Body of pancreas (tissue), 4 donors: ENCODE measurements around the gene PTPRN2. TPM values are rescaled to one million over a fixed set of nuclear protein-coding genes. Genes with fewer than 3 reads are reported as not detected.

Source experiments
- ATAC-seq: fragments of 150-250 bp; one replicate; pipeline ENCODE4 v1.9.1; 2016
- DNase-seq, 4 donors: peaks; one replicate each; pipeline ENCODE4 v3.0.0-alpha.2; 2019
- H3K27ac ChIP-seq, 4 donors: fragments of 200-600 bp; sonication (generic); 1 replicate in 3 of 4; 2 replicates in 1 of 4; pipeline versions ENCODE4 v1.5.1 to v1.6.1; 2016 to 2019; ENCODE audit warnings: mild to moderate bottlenecking in 1 of 4, mixed read lengths in 1 of 4, moderate library complexity in 1 of 4
- H3K27me3 ChIP-seq, 2 donors: fragments of 200-600 bp; sonication (generic); one replicate each; pipeline ENCODE4 v1.6.0; 2016; ENCODE audit warnings: mild to moderate bottlenecking in 1 of 2
- H3K36me3 ChIP-seq, 2 donors: fragments of 200-600 bp; sonication (generic); replicated peaks in 1 of 2; 2 replicates each; pipeline ENCODE4 v1.5.1; 2016; ENCODE audit warnings: low read depth in 2 of 2; ENCODE audit not compliant: insufficient read depth in 1 of 2
- H3K4me1 ChIP-seq: fragments of 200-600 bp; sonication (generic); one replicate; pipeline ENCODE4 v1.6.0; 2016
- H3K4me3 ChIP-seq, 2 donors: fragments of 200-600 bp; sonication (generic); 1 replicate in 1 of 2; 2 replicates in 1 of 2; pipeline ENCODE4 v1.5.1; 2016 to 2019
- H3K9me3 ChIP-seq, 3 donors: fragments of 200-600 bp; sonication (generic); 1 replicate in 2 of 3; 2 replicates in 1 of 3; pipeline ENCODE4 v1.5.1; 2016
- CTCF ChIP-seq, 7 experiments: fragments of 450-650 bp in 4 of 7; fragments of 200-600 bp in 3 of 7; sonication (generic) in 3 of 7; IDR thresholded peaks; one replicate each; pipeline ENCODE4 v1.5.1; 2016 to 2019; ENCODE audit warnings: antibody characterized with exemption in 7 of 7
- POLR2A ChIP-seq, 3 donors: fragments of 450-650 bp; IDR thresholded peaks; one replicate each; pipeline ENCODE4 v1.6.1; 2016; ENCODE audit warnings: antibody characterized with exemption in 3 of 3, mild to moderate bottlenecking in 2 of 3
- WGBS, 2 donors: methylation state at CpG; one replicate each; pipeline ENCODE4 v1.1.5; 2017; 5-methylcytosine and 5-hydroxymethylcytosine counted together
- intact Hi-C: fragments of 100-400 bp; cut with DNase I; formaldehyde crosslinking; loops from one replicate; pipeline ENCODE4 v1.15.1; 2023
- total RNA-seq, 2 donors: library from RNA; depleted of rRNA; stranded (reverse); fragments of >200 nt; gene quantifications; one replicate each; pipeline ENCODE4 v1.1.0, GENCODE V29; 2016

Gene PTPRN2
- total RNA-seq, 2 donors from 2014 or later: 31.6 to 76.1 TPM

- H3K4me1 ChIP-seq: peaks cover 18% of the 10 kb centered on the region
- no peaks in the 10 kb centered on the region for H3K9me3 ChIP-seq
- ATAC-seq (no peak), DNase-seq (no peak)
- no peaks in the 10 kb centered on the region for H3K36me3 ChIP-seq
- no peak overlapping the region for H3K27ac ChIP-seq
- TF ChIP-seq CTCF (IDR thresholded peaks at IDR 0.05): no peak
- no peak for TF ChIP-seq POLR2A (IDR thresholded peaks at IDR 0.05)
- 43 to 58% methylated on average over 5 of the region's 5 CpGs for WGBS, 2 donors
- H3K4me3 ChIP-seq: no peak overlapping the region
- H3K27me3 ChIP-seq: peaks cover 0 to 8% of the 10 kb centered on the region in 2 donors
- intact Hi-C loops: no loop called here
These were observed 900.5 kb downstream of the PTPRN2 start for GRCh38 chr7:157687158-157687557.

DNA sequence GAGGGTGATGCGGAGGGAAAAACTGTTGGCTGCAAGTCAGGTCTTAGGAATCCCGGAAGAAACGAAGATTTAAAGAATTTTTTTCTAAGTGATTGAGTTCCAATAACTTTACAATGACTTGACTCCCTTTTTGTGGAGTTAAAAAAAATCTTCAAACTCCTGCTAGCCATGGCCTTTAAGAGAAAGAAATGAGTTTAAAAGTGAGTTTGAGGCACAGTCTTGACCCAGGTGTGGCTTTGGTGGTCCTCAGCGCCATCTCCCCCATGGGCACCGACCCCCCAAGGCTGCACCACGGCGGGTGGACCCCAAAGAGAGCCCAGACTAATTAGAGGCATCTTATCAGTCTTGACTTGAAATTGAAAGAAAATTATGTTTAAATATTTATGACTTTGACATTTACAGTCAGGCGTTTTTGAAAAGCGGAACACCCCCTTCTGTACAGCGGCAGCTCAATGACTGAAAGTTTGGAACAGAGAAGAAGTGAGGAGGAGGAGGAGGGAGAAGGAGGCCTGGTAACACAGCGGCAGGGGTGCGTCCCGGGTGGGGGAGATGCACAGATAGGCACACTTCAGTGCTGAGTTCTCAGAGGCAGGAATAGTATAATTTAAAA lies 901.2 kb downstream of the PTPRN2 start:
- Histone ChIP-seq H3K27me3 (peaks cover 0 to 8% of the 10 kb centered on the region in 2 donors), H3K9me3 (no peaks in the 10 kb centered on the region), H3K27ac (no peak overlapping the region), H3K36me3 (no peaks in the 10 kb centered on the region), H3K4me1 (peaks cover 10% of the 10 kb centered on the region), H3K4me3 (no peak overlapping the region)
- intact Hi-C loops: no loop called here
- TF ChIP-seq CTCF (IDR thresholded peaks at IDR 0.05) (no peak), POLR2A (IDR thresholded peaks at IDR 0.05) (no peak)
- 28 to 31% methylated on average over 13 of the region's 13 CpGs for WGBS, 2 donors
- no peak for ATAC-seq
- no peak for DNase-seq

- peaks cover 0 to 8% of the 10 kb centered on the region in 2 donors for H3K27me3 ChIP-seq
These were observed 902.0 kb downstream of the PTPRN2 start for GRCh38 chr7:157685430-157686284.

DNA sequence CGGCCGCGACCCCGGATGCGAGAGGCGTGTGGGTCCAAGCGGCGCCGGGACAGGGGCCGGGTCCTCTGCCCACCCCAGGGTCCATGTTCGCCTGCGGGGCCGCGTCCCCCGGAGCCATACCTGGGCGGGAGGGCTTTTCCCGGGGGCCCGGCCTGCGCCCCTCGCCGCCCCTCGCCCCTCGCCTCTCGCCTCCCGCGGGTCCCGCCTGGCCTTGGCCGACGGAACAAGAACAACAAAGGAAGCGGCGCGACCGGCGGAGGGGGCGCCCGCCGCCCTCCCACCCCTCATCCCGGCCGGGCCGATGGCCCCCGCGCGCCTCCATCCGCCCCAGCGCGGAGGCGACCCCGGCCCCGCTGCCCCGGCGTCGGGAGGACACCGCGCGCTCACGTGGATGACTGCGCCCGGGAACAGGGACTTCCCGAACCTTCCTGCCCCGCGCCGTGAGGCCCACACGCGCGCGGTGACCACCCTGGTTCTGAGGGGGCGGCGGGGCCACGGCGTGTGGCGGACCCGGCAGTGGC lies 902.7 kb downstream of the PTPRN2 start:
- no peak overlapping the region for H3K27ac ChIP-seq
- H3K4me1 ChIP-seq: peaks cover 3% of the 10 kb centered on the region
- ATAC-seq (no peak), DNase-seq (no peak)
- WGBS, 2 donors: 8% methylated on average over 70 of the region's 72 CpGs; no CpG with 5 or more reads in 1 of the 2 donors
- H3K36me3 ChIP-seq: no peaks in the 10 kb centered on the region
- TF ChIP-seq CTCF (IDR thresholded peaks at IDR 0.05): no peak
- no peak for TF ChIP-seq POLR2A (IDR thresholded peaks at IDR 0.05)
- no peaks in the 10 kb centered on the region for H3K9me3 ChIP-seq
- intact Hi-C loops: no loop called here
- peaks cover 0 to 8% of the 10 kb centered on the region in 2 donors for H3K27me3 ChIP-seq
- no peak overlapping the region for H3K4me3 ChIP-seq

More at GRCh38 chr7:157685430-157686284, 902.0 kb downstream of the PTPRN2 start:
- intact Hi-C loops: no loop called here
- 18 to 19% methylated on average over 6 to 74 of the region's 77 CpGs for WGBS, 2 donors
- no peaks in the 10 kb centered on the region for H3K9me3 ChIP-seq
- no peak for ATAC-seq
- H3K4me3 ChIP-seq: no peak overlapping the region
- no peaks in the 10 kb centered on the region for H3K36me3 ChIP-seq
- H3K4me1 ChIP-seq: peaks cover 8% of the 10 kb centered on the region
- DNase-seq: peak in 1 of 4 donors; percentile 7
- no peak for TF ChIP-seq CTCF (IDR thresholded peaks at IDR 0.05)
- TF ChIP-seq POLR2A (IDR thresholded peaks at IDR 0.05): no peak
- H3K27ac ChIP-seq: no peak overlapping the region
